ENCODE measurements around the gene UGT1A6.

Gene UGT1A6

DNA sequence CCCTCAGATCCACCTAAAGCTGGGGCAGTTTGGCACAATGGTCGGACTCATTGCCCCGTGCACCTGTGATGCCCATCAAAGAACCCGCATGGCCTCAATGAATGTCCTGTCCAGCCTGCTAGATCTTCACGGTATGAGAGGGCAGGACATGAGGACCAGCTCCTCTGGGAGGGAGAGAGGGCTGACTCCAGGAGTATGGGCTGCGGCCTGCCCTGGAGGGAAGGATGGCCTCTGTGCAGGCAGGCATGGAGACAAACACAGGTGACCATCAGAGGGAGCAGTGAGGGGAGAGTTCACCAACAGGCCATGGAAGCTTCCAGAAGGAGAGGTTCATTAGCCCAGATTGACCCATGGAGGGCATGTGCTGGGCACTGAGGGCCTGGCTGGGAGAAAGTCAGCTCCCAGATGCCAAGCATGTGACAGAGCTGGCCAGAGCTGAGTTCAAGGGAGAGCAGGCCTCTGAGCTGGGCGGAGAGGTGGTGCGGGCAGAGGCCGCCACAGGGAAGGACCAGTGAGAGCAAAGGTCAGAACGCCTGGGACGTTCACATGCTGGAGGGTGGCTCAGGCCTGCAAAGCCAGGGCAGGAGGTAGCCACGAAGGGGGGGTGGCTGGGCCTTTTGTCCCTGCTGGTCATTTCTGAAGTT is 125.4 kb downstream of the UGT1A6 start:
- H2AFZ ChIP-seq (ENCODE audit: low read length): no peak overlapping the region
- no peak overlapping the region for H3K27ac ChIP-seq (ENCODE audit: low read depth, low read length, poor library complexity, severe bottlenecking)
- no peak for TF ChIP-seq EZH2 (IDR thresholded peaks at IDR 0.05; ENCODE audit: borderline replicate concordance, low read length)
- no peaks in the 10 kb centered on the region for H3F3A ChIP-seq (ENCODE audit: insufficient read depth, low read length)
- H3K79me2 ChIP-seq (ENCODE audit: insufficient read depth, low read length): no peaks in the 10 kb centered on the region
- no peak overlapping the region for H3K9ac ChIP-seq (ENCODE audit: low read length)
- H3K36me3 ChIP-seq (ENCODE audit: insufficient read depth, low read length): no peaks in the 10 kb centered on the region
- no peak overlapping the region for H3K4me2 ChIP-seq (ENCODE audit: low read length)
- no peaks in the 10 kb centered on the region for H4K20me1 ChIP-seq (ENCODE audit: insufficient read depth, low read length)
- no peaks in the 10 kb centered on the region for H3K9me3 ChIP-seq (ENCODE audit: low read length)
- peaks cover 9% of the 10 kb centered on the region; the same call in 1 of the 2 replicates for H3K27me3 ChIP-seq (ENCODE audit: insufficient read depth, low read length)
- H3K4me1 ChIP-seq (ENCODE audit: insufficient read depth, low read length, severe bottlenecking): no peaks in the 10 kb centered on the region
- no peak overlapping the region for H3K4me3 ChIP-seq (ENCODE audit: low read depth, low read length, poor library complexity, severe bottlenecking)
- H3K9me2 ChIP-seq (ENCODE audit: low read depth, low read length): no peaks in the 10 kb centered on the region

DNA sequence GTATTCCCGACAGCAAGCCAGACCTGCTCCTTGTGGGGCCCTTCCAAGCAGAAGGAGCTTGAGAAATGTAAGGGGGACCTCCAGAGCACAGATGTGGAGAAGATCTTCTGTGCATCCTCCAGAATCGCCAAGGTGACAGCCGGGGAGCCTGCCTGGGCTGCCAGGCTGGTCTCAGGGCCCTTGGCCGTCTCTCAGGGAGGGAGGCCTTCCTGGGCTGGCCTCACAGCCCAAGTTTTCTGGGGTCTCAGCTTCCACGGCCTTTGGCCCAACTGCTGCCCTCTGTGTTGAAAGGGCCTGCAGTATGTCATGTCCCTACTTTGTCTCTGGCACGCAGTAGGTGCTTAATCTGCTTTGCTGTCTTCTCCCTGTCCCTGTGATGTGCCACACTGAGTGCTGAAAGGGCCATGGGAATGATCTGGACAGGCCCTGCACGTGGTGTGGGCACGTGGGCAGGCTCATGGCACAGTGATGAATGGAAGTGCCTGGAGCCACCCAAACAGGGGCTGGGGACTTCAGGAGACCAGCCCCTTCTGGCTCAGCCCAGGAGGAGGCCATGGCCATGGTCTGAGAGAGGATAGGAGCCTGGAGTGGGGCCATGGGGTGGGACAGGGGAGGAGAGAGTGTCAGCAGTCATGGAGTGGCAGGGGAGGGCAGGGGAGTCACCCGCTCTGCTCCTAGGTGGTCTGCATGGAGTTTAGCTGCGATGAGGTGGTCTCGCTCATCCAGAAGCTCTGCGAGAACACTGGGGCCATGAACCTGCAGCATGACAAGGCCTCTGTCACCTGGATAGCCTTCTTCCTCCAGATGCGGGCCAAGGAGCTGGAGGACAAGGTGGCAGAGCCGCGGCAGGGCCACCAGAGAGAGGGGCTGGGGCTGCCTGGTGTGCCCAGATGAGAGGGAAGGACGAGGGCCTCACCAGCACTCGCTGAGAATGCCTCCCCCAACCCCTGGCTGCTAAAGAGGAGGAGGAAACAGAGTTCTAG is 126.2 kb downstream of the UGT1A6 start:
- Histone ChIP-seq H3K27ac (ENCODE audit: low read depth, low read length, poor library complexity, severe bottlenecking) (no peak overlapping the region), H4K20me1 (ENCODE audit: insufficient read depth, low read length) (no peaks in the 10 kb centered on the region), H3K4me3 (ENCODE audit: low read depth, low read length, poor library complexity, severe bottlenecking) (no peak overlapping the region), H3K9me2 (ENCODE audit: low read depth, low read length) (no peaks in the 10 kb centered on the region), H3K36me3 (ENCODE audit: insufficient read depth, low read length) (no peaks in the 10 kb centered on the region), H2AFZ (ENCODE audit: low read length) (no peak overlapping the region), H3K9ac (ENCODE audit: low read length) (no peak overlapping the region), H3F3A (ENCODE audit: insufficient read depth, low read length) (no peaks in the 10 kb centered on the region), H3K79me2 (ENCODE audit: insufficient read depth, low read length) (no peaks in the 10 kb centered on the region), H3K4me1 (ENCODE audit: insufficient read depth, low read length, severe bottlenecking) (no peaks in the 10 kb centered on the region), H3K27me3 (ENCODE audit: insufficient read depth, low read length) (peaks cover 9% of the 10 kb centered on the region; the same call in 1 of the 2 replicates), H3K9me3 (ENCODE audit: low read length) (no peaks in the 10 kb centered on the region), H3K4me2 (ENCODE audit: low read length) (no peak overlapping the region)
- TF ChIP-seq EZH2 (IDR thresholded peaks at IDR 0.05; ENCODE audit: borderline replicate concordance, low read length) (no peak), CTCF (IDR thresholded peaks at IDR 0.05; ENCODE audit: low read length) (no peak)

GRCh38 chr2:233819884-233820773 is 127.4 kb downstream of the UGT1A6 start:
- H3K36me3 ChIP-seq (ENCODE audit: insufficient read depth, low read length): no peaks in the 10 kb centered on the region
- no peak overlapping the region for H3K9ac ChIP-seq (ENCODE audit: low read length)
- H2AFZ ChIP-seq (ENCODE audit: low read length): no peak overlapping the region
- H3K27ac ChIP-seq (ENCODE audit: low read depth, low read length, poor library complexity, severe bottlenecking): no peak overlapping the region
- H3K9me3 ChIP-seq (ENCODE audit: low read length): no peaks in the 10 kb centered on the region
- no peak overlapping the region for H3K4me3 ChIP-seq (ENCODE audit: low read depth, low read length, poor library complexity, severe bottlenecking)
- no peaks in the 10 kb centered on the region for H4K20me1 ChIP-seq (ENCODE audit: insufficient read depth, low read length)
- H3K9me2 ChIP-seq (ENCODE audit: low read depth, low read length): no peaks in the 10 kb centered on the region
- H3K4me2 ChIP-seq (ENCODE audit: low read length): no peak overlapping the region
- no peak for TF ChIP-seq CTCF (IDR thresholded peaks at IDR 0.05; ENCODE audit: low read length)
- no peaks in the 10 kb centered on the region for H3K79me2 ChIP-seq (ENCODE audit: insufficient read depth, low read length)
- H3K27me3 ChIP-seq (ENCODE audit: insufficient read depth, low read length): peaks cover 9% of the 10 kb centered on the region; the same call in 1 of the 2 replicates
- H3F3A ChIP-seq (ENCODE audit: insufficient read depth, low read length): no peaks in the 10 kb centered on the region
- H3K4me1 ChIP-seq (ENCODE audit: insufficient read depth, low read length, severe bottlenecking): no peaks in the 10 kb centered on the region
